HCT116 (cell line): ENCODE results near the gene EPHA2. TPM values are rescaled to one million over a fixed set of nuclear protein-coding genes. Genes with fewer than 3 reads are reported as not detected.

ENCODE experiments used
- ATAC-seq: fragments of 200-7000 bp; cut with Tn5 transposase; 2 replicates; pipeline ENCODE4 v1.9.1; 2020; ENCODE audit warnings: mild to moderate bottlenecking, moderate library complexity
- BruUV-seq: library from RNA; stranded (reverse); fragments of 400-500 nt; replicated peaks from 2 replicates; lab custom pipeline; 2021; lab: Mats Ljungman, UMichigan
- CTCF ChIA-PET: fragments of 300-600 bp; sonication (Branson Sonifier 250); formaldehyde crosslinking; loops from one replicate; lab custom pipeline; 2021; ENCODE audit warnings: antibody characterized with exemption; lab: Charles Lee
- POLR2A ChIA-PET: fragments of 300-600, 350-600 bp; sonication (Branson Sonifier 250); formaldehyde crosslinking; loops from one replicate; lab custom pipeline; 2021; ENCODE audit warnings: antibody characterized with exemption; lab: Charles Lee
- RAD21 ChIA-PET, 2 experiments: fragments of 300-600 bp; sonication (Branson Sonifier 250); formaldehyde crosslinking; loops; one replicate each; lab custom pipeline; 2023; ENCODE audit warnings: low total read pairs in 2 of 2; ENCODE audit not compliant: uncharacterized antibody in 2 of 2, unreplicated experiment in 2 of 2, low non-redundant PET in 1 of 2; lab: Charles Lee
- DNase-seq: peaks from one replicate; pipeline ENCODE4 v3.0.0-alpha.2; 2010; ENCODE audit warnings: low read depth, low spot score
- H2AFZ ChIP-seq: fragments of 200-600 bp; shearing (Covaris generic), sonication (generic); 2 replicates; pipeline ENCODE4 v1.6.1; 2017; ENCODE audit warnings: low read depth, mixed run types, mixed read lengths, antibody characterized with exemption, low read length; ENCODE audit not compliant: poor library complexity, severe bottlenecking
- H3K27ac ChIP-seq: 2 replicates; pipeline ENCODE4 v1.5.1; 2012; ENCODE audit warnings: low read depth, low read length
- H3K27me3 ChIP-seq: fragments of 200-600 bp; sonication (generic); 2 replicates; pipeline ENCODE4 v1.6.1; 2016; ENCODE audit warnings: mixed run types, low read length, mixed read lengths; ENCODE audit not compliant: insufficient read depth
- H3K36me3 ChIP-seq, 2 experiments: fragments of 200-500 bp in 1 of 2; fragments of 200-600 bp in 1 of 2; sonication (Bioruptor generic) in 1 of 2; sonication (generic) in 1 of 2; 2 replicates each; pipeline versions ENCODE4 v1.5.1 to v1.6.1; 2014 to 2016; ENCODE audit warnings: low read length in 2 of 2, inconsistent platforms in 1 of 2, mixed read lengths in 1 of 2, mixed run types in 1 of 2; ENCODE audit not compliant: insufficient read depth in 2 of 2, control insufficient read depth in 1 of 2
- H3K4me1 ChIP-seq, 2 experiments: fragments of 200-600 bp in 1 of 2; sonication (generic) in 1 of 2; 2 replicates each; pipeline versions ENCODE4 v1.5.1 to v1.6.1; 2012 to 2017; ENCODE audit warnings: low read length in 2 of 2, inconsistent platforms in 1 of 2, mild to moderate bottlenecking in 1 of 2, mixed read lengths in 1 of 2, mixed run types in 1 of 2, moderate library complexity in 1 of 2; ENCODE audit not compliant: insufficient read depth in 2 of 2, control insufficient read depth in 1 of 2
- H3K4me2 ChIP-seq: fragments of 200-600 bp; sonication (generic); 2 replicates; pipeline ENCODE4 v1.6.1; 2017; ENCODE audit warnings: mixed run types, low read length, mixed read lengths
- H3K4me3 ChIP-seq, 2 experiments: fragments of 200-600 bp in 1 of 2; sonication (generic) in 1 of 2; replicated peaks in 1 of 2; 2 replicates each; pipeline ENCODE4 v1.5.1; 2011 to 2016; ENCODE audit warnings: low read length in 2 of 2, control low read depth in 1 of 2, low read depth in 1 of 2, mild to moderate bottlenecking in 1 of 2, mixed read lengths in 1 of 2, mixed run types in 1 of 2
- H3K79me2 ChIP-seq: fragments of 200-600 bp; sonication (generic); 2 replicates; pipeline ENCODE4 v1.6.1; 2017; ENCODE audit warnings: mild to moderate bottlenecking, mixed run types, low read length, moderate library complexity, mixed read lengths; ENCODE audit not compliant: insufficient read depth
- H3K9ac ChIP-seq: fragments of 200-600 bp; sonication (generic); 2 replicates; pipeline ENCODE4 v1.6.1; 2016; ENCODE audit warnings: low read length, mixed read lengths
- H3K9me2 ChIP-seq: fragments of 200-600 bp; sonication (generic), shearing (Covaris generic); 2 replicates; pipeline ENCODE4 v1.6.1; 2017; ENCODE audit warnings: mixed run types, mild to moderate bottlenecking, moderate library complexity; ENCODE audit not compliant: insufficient read depth
- H3K9me3 ChIP-seq, 2 experiments: fragments of 200-500 bp in 1 of 2; fragments of 200-600 bp in 1 of 2; sonication (Bioruptor generic) in 1 of 2; sonication (generic) in 1 of 2; 2 replicates each; pipeline ENCODE4 v1.6.1; 2014 to 2017; ENCODE audit warnings: low read length in 2 of 2, mixed read lengths in 2 of 2, inconsistent platforms in 1 of 2, low read depth in 1 of 2, mild to moderate bottlenecking in 1 of 2, mixed run types in 1 of 2, moderate library complexity in 1 of 2; ENCODE audit not compliant: control insufficient read depth in 1 of 2, insufficient read depth in 1 of 2
- H4K20me1 ChIP-seq: fragments of 200-600 bp; sonication (generic), shearing (Covaris generic); 2 replicates; pipeline ENCODE4 v1.6.1; 2017; ENCODE audit warnings: mixed run types, mild to moderate bottlenecking, moderate library complexity; ENCODE audit not compliant: insufficient read depth
- CBX3 ChIP-seq: IDR thresholded peaks from 2 replicates; pipeline ENCODE4 v1.6.1; 2012; ENCODE audit warnings: low read depth
- CEBPB ChIP-seq: IDR thresholded peaks from 2 replicates; pipeline ENCODE4 v1.6.1; 2012; ENCODE audit warnings: low read depth
- EGR1 ChIP-seq: IDR thresholded peaks from 2 replicates; pipeline ENCODE4 v1.6.1; 2012; ENCODE audit warnings: low read depth
- ELF1 ChIP-seq: IDR thresholded peaks from 2 replicates; pipeline ENCODE4 v1.6.1; 2012; ENCODE audit warnings: low read depth, borderline replicate concordance
- EZH2 ChIP-seq: fragments of 200-600 bp; sonication (generic); IDR thresholded peaks from 2 replicates; pipeline ENCODE4 v1.6.1; 2017; ENCODE audit warnings: antibody characterized with exemption, mixed run types
- EZH2phosphoT487 ChIP-seq: fragments of 200-600 bp; IDR thresholded peaks from 2 replicates; pipeline ENCODE4 v1.6.1; 2018; ENCODE audit warnings: antibody characterized with exemption, borderline replicate concordance
- FOSL1 ChIP-seq: IDR thresholded peaks from 2 replicates; pipeline ENCODE4 v1.6.1; 2012; ENCODE audit warnings: low read depth
- POLR2A ChIP-seq: IDR thresholded peaks from 2 replicates; pipeline ENCODE4 v1.7.0; 2011; ENCODE audit warnings: borderline replicate concordance; ENCODE audit not compliant: insufficient read depth, insufficient read length; ENCODE audit errors: extremely low read depth
- RAD21 ChIP-seq: IDR thresholded peaks from 2 replicates; pipeline ENCODE4 v1.6.1; 2012; ENCODE audit warnings: low read depth, mild to moderate bottlenecking
- SIN3A ChIP-seq: IDR thresholded peaks from 2 replicates; pipeline ENCODE4 v1.6.1; 2012; ENCODE audit warnings: low read depth
- SP1 ChIP-seq: IDR thresholded peaks from 2 replicates; pipeline ENCODE4 v1.6.1; 2012; ENCODE audit warnings: low read depth
- SRF ChIP-seq: IDR thresholded peaks from 2 replicates; pipeline ENCODE4 v1.6.1; 2012; ENCODE audit warnings: low read depth
- TCF7L2 ChIP-seq: IDR thresholded peaks from 2 replicates; pipeline ENCODE4 v1.7.0; 2011; ENCODE audit warnings: borderline replicate concordance, inconsistent platforms; ENCODE audit not compliant: insufficient read depth, insufficient read length; ENCODE audit errors: extremely low read depth
- YY1 ChIP-seq: IDR thresholded peaks from 2 replicates; pipeline ENCODE4 v1.6.1; 2011; ENCODE audit warnings: low read length, low read depth, moderate library complexity, mild to moderate bottlenecking; ENCODE audit not compliant: insufficient replicate concordance; ENCODE audit errors: extremely low read depth
- ZFX ChIP-seq: fragments of 450-650 bp; IDR thresholded peaks from 2 replicates; pipeline ENCODE4 v1.6.1; 2017
- ZNF274 ChIP-seq: fragments of 200-500 bp; sonication (Bioruptor generic); IDR thresholded peaks from 2 replicates; pipeline ENCODE4 v1.6.1; 2014; ENCODE audit warnings: mild to moderate bottlenecking, low read depth, low read length, inconsistent platforms
- intact Hi-C: fragments of 100-400 bp; cut with micrococcal nuclease; formaldehyde crosslinking; loops from 2 replicates; pipeline ENCODE4 v1.10.0; 2022
- total RNA-seq: library from RNA; stranded (reverse); gene quantifications from one replicate; pipeline ENCODE4 v1.2.1, GENCODE V29; 2021; ENCODE audit not compliant: unreplicated experiment
- TF ChIP-seq, protein P1 (sequence below): IDR thresholded peaks from 2 replicates; pipeline ENCODE4 v1.6.1; 2012
- TF ChIP-seq, protein P2 (sequence below): IDR thresholded peaks from 2 replicates; pipeline ENCODE4 v1.6.1; 2012; ENCODE audit warnings: low read depth
- TF ChIP-seq, protein P3 (sequence below): IDR thresholded peaks from 2 replicates; pipeline ENCODE4 v1.6.1; 2011; ENCODE audit warnings: mild to moderate bottlenecking, low read length, moderate library complexity; ENCODE audit not compliant: insufficient replicate concordance; ENCODE audit errors: extremely low read depth
- TF ChIP-seq, protein P4 (sequence below), 3 experiments: fragments of 200-600 bp in 1 of 3; sonication (generic) in 1 of 3; IDR thresholded peaks in 2 of 3; conservative IDR thresholded peaks in 1 of 3; 2 replicates each; pipeline ENCODE4 v1.5.1; 2012 to 2017; ENCODE audit warnings: low read depth in 2 of 3, low read length in 2 of 3, antibody characterized with exemption in 1 of 3, borderline replicate concordance in 1 of 3, control low read depth in 1 of 3, mild to moderate bottlenecking in 1 of 3, mixed read lengths in 1 of 3, mixed run types in 1 of 3, moderate library complexity in 1 of 3; ENCODE audit not compliant: insufficient read depth in 1 of 3

EPHA2 gene
- total RNA-seq, 1 experiment from 2014 or later, result 164 TPM

DNA sequence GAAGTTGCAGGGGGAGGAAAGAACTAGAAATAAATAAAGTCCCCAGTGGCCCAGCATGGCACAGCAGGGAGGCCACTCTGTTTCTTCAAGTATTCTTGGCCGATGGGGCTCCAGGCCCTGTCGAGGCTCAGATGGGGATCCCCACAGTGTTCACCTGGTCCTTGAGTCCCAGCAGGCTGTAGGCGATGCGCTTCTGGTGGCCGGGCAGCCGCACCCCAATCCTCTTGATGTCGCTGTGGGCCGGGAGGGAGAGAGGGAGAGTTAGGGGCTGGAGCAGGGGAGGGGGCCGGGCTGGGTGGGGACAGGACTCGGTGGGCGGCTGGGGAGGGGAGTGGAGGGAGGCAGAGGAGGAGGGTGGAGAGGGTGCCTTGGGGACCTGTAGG is 30.8 kb downstream of the EPHA2 start:
- RAD21 ChIA-PET, result no interaction called here
- Histone ChIP-seq H3K9me3 (no peaks in the 10 kb centered on the region), H4K20me1 (no peaks in the 10 kb centered on the region; the same call in 1 of the 2 replicates), H3K4me3 (no peak overlapping the region), H3K9ac (no peak overlapping the region), H3K9me2 (no peaks in the 10 kb centered on the region), H3K27ac (no peak overlapping the region), H3K27me3 (no peaks in the 10 kb centered on the region), H3K4me2 (no peak overlapping the region), H3K4me1 (peaks cover 2 to 22% of the 10 kb centered on the region in 2 experiments; a peak in 3 of 4 replicates), H2AFZ (no peak overlapping the region), H3K36me3 (peaks cover 56 to 61% of the 10 kb centered on the region in 2 experiments), H3K79me2 (peaks cover 32% of the 10 kb centered on the region; the same call in 1 of the 2 replicates)
- TF ChIP-seq TCF7L2 (no peak), SIN3A (no peak), FOSL1 (no peak), EZH2 (no peak), YY1 (no peak), ZFX (no peak), EZH2phosphoT487 (no peak), RAD21 (no peak), ZNF274 (no peak), SP1 (no peak), CEBPB (no peak), POLR2A (no peak), SRF (no peak), CBX3 (no peak), EGR1 (no peak), ELF1 (no peak)
- TF ChIP-seq, protein P1, sequence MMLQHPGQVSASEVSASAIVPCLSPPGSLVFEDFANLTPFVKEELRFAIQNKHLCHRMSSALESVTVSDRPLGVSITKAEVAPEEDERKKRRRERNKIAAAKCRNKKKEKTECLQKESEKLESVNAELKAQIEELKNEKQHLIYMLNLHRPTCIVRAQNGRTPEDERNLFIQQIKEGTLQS, result no peak
- TF ChIP-seq, protein P2, sequence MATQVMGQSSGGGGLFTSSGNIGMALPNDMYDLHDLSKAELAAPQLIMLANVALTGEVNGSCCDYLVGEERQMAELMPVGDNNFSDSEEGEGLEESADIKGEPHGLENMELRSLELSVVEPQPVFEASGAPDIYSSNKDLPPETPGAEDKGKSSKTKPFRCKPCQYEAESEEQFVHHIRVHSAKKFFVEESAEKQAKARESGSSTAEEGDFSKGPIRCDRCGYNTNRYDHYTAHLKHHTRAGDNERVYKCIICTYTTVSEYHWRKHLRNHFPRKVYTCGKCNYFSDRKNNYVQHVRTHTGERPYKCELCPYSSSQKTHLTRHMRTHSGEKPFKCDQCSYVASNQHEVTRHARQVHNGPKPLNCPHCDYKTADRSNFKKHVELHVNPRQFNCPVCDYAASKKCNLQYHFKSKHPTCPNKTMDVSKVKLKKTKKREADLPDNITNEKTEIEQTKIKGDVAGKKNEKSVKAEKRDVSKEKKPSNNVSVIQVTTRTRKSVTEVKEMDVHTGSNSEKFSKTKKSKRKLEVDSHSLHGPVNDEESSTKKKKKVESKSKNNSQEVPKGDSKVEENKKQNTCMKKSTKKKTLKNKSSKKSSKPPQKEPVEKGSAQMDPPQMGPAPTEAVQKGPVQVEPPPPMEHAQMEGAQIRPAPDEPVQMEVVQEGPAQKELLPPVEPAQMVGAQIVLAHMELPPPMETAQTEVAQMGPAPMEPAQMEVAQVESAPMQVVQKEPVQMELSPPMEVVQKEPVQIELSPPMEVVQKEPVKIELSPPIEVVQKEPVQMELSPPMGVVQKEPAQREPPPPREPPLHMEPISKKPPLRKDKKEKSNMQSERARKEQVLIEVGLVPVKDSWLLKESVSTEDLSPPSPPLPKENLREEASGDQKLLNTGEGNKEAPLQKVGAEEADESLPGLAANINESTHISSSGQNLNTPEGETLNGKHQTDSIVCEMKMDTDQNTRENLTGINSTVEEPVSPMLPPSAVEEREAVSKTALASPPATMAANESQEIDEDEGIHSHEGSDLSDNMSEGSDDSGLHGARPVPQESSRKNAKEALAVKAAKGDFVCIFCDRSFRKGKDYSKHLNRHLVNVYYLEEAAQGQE, result no peak
- TF ChIP-seq, protein P3, sequence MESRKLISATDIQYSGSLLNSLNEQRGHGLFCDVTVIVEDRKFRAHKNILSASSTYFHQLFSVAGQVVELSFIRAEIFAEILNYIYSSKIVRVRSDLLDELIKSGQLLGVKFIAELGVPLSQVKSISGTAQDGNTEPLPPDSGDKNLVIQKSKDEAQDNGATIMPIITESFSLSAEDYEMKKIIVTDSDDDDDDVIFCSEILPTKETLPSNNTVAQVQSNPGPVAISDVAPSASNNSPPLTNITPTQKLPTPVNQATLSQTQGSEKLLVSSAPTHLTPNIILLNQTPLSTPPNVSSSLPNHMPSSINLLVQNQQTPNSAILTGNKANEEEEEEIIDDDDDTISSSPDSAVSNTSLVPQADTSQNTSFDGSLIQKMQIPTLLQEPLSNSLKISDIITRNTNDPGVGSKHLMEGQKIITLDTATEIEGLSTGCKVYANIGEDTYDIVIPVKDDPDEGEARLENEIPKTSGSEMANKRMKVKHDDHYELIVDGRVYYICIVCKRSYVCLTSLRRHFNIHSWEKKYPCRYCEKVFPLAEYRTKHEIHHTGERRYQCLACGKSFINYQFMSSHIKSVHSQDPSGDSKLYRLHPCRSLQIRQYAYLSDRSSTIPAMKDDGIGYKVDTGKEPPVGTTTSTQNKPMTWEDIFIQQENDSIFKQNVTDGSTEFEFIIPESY, result no peak
- TF ChIP-seq, protein P4, sequence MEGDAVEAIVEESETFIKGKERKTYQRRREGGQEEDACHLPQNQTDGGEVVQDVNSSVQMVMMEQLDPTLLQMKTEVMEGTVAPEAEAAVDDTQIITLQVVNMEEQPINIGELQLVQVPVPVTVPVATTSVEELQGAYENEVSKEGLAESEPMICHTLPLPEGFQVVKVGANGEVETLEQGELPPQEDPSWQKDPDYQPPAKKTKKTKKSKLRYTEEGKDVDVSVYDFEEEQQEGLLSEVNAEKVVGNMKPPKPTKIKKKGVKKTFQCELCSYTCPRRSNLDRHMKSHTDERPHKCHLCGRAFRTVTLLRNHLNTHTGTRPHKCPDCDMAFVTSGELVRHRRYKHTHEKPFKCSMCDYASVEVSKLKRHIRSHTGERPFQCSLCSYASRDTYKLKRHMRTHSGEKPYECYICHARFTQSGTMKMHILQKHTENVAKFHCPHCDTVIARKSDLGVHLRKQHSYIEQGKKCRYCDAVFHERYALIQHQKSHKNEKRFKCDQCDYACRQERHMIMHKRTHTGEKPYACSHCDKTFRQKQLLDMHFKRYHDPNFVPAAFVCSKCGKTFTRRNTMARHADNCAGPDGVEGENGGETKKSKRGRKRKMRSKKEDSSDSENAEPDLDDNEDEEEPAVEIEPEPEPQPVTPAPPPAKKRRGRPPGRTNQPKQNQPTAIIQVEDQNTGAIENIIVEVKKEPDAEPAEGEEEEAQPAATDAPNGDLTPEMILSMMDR (IDR thresholded peaks at IDR 0.05 in 2 of 3, conservative IDR thresholded peaks at IDR 0.05 in 1 of 3; ENCODE audit: borderline replicate concordance in 1 of 3, insufficient read depth in 1 of 3, low read depth in 2 of 3, low read length in 2 of 3), result no peak
- ATAC-seq (no peak), DNase-seq (no peak)
- BruUV-seq, result no TSS peak
- CTCF ChIA-PET, result no interaction called here
- POLR2A ChIA-PET, result no interaction called here
- intact Hi-C loops, result no loop called here
